ENCODE results near the gene TAF11L7.

DNA sequence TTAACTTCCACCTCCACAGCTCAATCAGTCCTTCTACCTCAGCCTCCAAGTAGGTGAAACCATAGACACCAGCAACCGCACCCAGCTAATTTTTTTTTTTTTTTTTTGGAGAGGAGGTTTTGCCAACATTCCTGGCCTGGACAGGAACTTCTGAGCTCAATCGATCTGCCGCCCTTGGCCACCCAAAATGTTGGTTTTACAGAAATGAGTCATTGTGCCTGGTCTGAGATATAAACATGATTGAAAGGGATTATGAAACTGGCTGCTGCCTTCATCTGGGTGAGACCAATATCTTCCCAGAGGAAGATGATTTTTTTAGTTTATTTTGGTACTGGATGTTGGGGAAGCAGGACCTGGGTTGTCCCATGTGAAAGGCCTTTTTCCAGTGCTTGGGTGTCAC lies 33.8 kb upstream of the TAF11L7 start:
- TF ChIP-seq, protein P1, sequence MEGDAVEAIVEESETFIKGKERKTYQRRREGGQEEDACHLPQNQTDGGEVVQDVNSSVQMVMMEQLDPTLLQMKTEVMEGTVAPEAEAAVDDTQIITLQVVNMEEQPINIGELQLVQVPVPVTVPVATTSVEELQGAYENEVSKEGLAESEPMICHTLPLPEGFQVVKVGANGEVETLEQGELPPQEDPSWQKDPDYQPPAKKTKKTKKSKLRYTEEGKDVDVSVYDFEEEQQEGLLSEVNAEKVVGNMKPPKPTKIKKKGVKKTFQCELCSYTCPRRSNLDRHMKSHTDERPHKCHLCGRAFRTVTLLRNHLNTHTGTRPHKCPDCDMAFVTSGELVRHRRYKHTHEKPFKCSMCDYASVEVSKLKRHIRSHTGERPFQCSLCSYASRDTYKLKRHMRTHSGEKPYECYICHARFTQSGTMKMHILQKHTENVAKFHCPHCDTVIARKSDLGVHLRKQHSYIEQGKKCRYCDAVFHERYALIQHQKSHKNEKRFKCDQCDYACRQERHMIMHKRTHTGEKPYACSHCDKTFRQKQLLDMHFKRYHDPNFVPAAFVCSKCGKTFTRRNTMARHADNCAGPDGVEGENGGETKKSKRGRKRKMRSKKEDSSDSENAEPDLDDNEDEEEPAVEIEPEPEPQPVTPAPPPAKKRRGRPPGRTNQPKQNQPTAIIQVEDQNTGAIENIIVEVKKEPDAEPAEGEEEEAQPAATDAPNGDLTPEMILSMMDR (IDR thresholded peaks at IDR 0.05): no peak
- TF ChIP-seq POLR2A (IDR thresholded peaks at IDR 0.05): no peak

All from body of pancreas (tissue), 4 donors.